Measurements from ENCODE around the gene TAGLN2. TPM values are rescaled to one million over a fixed set of nuclear protein-coding genes. Genes with fewer than 3 reads are reported as not detected.

TAGLN2 gene
- polyA plus RNA-seq, 1 experiment = 745 TPM

GRCh38 chr1:159925719-159926078, 392 bp upstream of the TAGLN2 start:
- H3K36me3 ChIP-seq (ENCODE audit: control insufficient read depth, insufficient read depth, low read length) = no peaks in the 10 kb centered on the region
- DNase-seq (ENCODE audit: low read depth) = no peak
- ChIA-PET CTCF (interaction anchor here (1.1 to 39.5 kb wide), 4 partner anchors 10 to 121 kb away, joined by 4 to 889 read pairs (median 14); no protein-coding TSS in a partner anchor), POLR2A (no interaction called here)
- H3K27me3 ChIP-seq (ENCODE audit: control insufficient read depth, insufficient read depth, low read length) = no peaks in the 10 kb centered on the region
- TF ChIP-seq, protein P1, sequence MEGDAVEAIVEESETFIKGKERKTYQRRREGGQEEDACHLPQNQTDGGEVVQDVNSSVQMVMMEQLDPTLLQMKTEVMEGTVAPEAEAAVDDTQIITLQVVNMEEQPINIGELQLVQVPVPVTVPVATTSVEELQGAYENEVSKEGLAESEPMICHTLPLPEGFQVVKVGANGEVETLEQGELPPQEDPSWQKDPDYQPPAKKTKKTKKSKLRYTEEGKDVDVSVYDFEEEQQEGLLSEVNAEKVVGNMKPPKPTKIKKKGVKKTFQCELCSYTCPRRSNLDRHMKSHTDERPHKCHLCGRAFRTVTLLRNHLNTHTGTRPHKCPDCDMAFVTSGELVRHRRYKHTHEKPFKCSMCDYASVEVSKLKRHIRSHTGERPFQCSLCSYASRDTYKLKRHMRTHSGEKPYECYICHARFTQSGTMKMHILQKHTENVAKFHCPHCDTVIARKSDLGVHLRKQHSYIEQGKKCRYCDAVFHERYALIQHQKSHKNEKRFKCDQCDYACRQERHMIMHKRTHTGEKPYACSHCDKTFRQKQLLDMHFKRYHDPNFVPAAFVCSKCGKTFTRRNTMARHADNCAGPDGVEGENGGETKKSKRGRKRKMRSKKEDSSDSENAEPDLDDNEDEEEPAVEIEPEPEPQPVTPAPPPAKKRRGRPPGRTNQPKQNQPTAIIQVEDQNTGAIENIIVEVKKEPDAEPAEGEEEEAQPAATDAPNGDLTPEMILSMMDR (IDR thresholded peaks at IDR 0.05; ENCODE audit: insufficient read depth, low read depth, low read length) = no peak
- H3K4me3 ChIP-seq (ENCODE audit: low read depth, low read length) = peak overlapping the region; percentile 81

DNA sequence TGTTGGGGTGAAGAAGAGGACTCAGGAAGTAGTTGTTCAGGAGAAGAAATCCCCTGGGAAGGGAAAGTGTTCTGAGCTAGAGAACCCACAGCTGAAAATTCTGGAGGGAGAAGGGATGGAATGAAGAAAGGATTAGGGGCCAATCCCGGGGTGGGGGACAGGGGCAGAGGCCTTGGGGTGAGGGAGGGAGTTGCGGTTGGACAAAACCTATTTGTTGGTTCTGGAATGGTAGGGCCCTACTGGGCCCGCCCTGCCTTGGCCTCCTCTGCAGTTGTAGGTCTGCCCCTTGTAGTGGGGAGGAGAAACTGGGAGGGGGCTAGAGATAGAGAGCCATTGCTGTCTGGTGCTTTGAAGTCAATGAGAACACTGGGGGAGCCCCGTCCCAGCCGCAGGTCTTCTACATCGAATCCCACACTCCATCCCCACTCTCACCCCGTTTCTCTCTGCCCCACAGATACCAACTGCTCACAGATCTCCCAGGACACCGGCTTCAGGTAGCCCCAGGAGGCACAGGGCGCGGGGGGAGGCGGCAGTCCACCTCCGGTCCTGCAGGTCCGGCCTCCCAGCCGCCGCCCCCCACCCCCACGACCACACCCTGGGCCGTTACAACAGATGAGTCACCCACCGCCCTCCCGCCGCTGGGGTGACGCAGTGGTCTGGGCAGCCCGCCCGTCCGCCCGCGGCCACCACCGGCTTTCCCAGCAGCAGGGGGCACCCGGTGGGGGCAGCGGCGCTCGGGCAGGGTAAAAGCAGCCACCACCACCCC, 1.1 kb downstream of the TAGLN2 start:
- Histone ChIP-seq H3K36me3 (ENCODE audit: control insufficient read depth, insufficient read depth, low read length) (peaks cover 9% of the 10 kb centered on the region), H3K27me3 (ENCODE audit: control insufficient read depth, insufficient read depth, low read length) (no peaks in the 10 kb centered on the region), H3K4me3 (ENCODE audit: low read depth, low read length) (peak overlapping the region; percentile 81)
- CTCF ChIA-PET = interaction anchor here (0.8 to 39.5 kb wide), 4 partner anchors 11 to 122 kb away, joined by 3 to 889 read pairs (median 14); no protein-coding TSS in a partner anchor
- DNase-seq (ENCODE audit: low read depth) = peak; percentile 55
- TF ChIP-seq, protein P1 (IDR thresholded peaks at IDR 0.05; ENCODE audit: insufficient read depth, low read depth, low read length) = peak; percentile 19; the same call in 1 of the 2 replicates
- POLR2A ChIA-PET = no interaction called here

GRCh38 chr1:159923203-159924024, 1.9 kb downstream of the TAGLN2 start:
- peak; percentile 55 for DNase-seq (ENCODE audit: low read depth)
- ChIA-PET POLR2A (no interaction called here), CTCF (interaction anchor here (0.9 to 39.5 kb wide), 5 partner anchors 12 to 329 kb away, joined by 3 to 889 read pairs (median 11); no protein-coding TSS in a partner anchor)
- H3K27me3 ChIP-seq (ENCODE audit: control insufficient read depth, insufficient read depth, low read length) = no peaks in the 10 kb centered on the region
- TF ChIP-seq, protein P1 (IDR thresholded peaks at IDR 0.05; ENCODE audit: insufficient read depth, low read depth, low read length) = no peak
- H3K36me3 ChIP-seq (ENCODE audit: control insufficient read depth, insufficient read depth, low read length) = peaks cover 16% of the 10 kb centered on the region
- peak overlapping the region; percentile 81 for H3K4me3 ChIP-seq (ENCODE audit: low read depth, low read length)

GRCh38 chr1:159922511-159923202, 2.6 kb downstream of the TAGLN2 start:
- ChIA-PET CTCF (interaction anchor here (0.9 to 39.5 kb wide), 5 partner anchors 13 to 329 kb away, joined by 3 to 889 read pairs (median 5); no protein-coding TSS in a partner anchor), POLR2A (no interaction called here)

More at GRCh38 chr1:159922511-159923202, 2.6 kb downstream of the TAGLN2 start:
- Histone ChIP-seq H3K4me3 (ENCODE audit: low read depth, low read length) (peak overlapping the region; percentile 81), H3K27me3 (ENCODE audit: control insufficient read depth, insufficient read depth, low read length) (no peaks in the 10 kb centered on the region), H3K36me3 (ENCODE audit: control insufficient read depth, insufficient read depth, low read length) (peaks cover 17% of the 10 kb centered on the region)
- TF ChIP-seq, protein P1 (IDR thresholded peaks at IDR 0.05; ENCODE audit: insufficient read depth, low read depth, low read length) = no peak
- DNase-seq (ENCODE audit: low read depth) = no peak

All from BJ (cell line).